ENCODE measurements around the gene FICD. TPM values are rescaled to one million over a fixed set of nuclear protein-coding genes. Genes with fewer than 3 reads are reported as not detected.

The FICD gene
- total RNA-seq, 2 experiments from 2014 or later, result 3.4 to 3.9 TPM

DNA sequence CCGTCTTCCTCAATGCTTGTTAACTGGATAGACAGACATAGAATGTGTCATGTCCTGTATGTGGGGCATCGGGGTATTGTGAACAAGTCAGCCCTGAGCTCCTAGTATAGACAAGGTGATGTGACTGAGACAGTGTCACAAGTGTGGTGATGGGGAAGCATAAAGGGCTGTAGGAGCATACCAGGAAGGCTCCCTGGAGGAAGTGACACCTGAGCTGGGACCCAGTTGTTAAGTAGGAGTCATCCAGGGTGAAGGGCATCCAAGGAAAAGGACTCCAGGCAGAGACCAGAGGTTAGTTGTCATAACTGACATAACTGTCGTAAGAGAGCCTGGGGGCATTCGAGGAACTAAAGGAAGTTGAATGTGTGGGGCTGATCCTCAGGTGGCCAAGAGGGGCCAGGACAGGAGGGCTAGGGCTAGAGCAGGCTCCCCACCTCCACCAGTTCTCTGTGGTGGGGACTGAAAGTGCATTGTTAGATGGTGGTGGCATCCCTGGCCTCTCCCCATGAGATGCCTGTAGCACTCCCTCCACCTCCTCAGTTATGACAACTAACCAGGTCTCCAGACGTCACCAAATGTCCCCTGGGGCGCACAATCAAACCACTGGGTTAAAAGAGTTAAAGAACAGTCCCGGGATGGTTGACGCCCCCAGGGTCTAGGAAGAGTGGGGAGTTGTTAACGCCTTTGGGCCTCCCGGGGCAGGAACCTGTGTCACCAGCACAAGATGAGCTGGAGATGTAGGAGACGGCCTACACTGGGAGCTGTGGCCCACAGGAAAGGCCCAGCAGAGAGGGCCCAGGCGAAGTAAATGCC lies 2.4 kb downstream of the FICD start:
- POLR2A ChIA-PET, result interaction anchor here (0.8 to 1.3 kb wide), 4 partner anchors 9 to 940 kb away, joined by 3 to 4 read pairs (median 4); no protein-coding TSS in a partner anchor
- TF ChIP-seq, protein P1, sequence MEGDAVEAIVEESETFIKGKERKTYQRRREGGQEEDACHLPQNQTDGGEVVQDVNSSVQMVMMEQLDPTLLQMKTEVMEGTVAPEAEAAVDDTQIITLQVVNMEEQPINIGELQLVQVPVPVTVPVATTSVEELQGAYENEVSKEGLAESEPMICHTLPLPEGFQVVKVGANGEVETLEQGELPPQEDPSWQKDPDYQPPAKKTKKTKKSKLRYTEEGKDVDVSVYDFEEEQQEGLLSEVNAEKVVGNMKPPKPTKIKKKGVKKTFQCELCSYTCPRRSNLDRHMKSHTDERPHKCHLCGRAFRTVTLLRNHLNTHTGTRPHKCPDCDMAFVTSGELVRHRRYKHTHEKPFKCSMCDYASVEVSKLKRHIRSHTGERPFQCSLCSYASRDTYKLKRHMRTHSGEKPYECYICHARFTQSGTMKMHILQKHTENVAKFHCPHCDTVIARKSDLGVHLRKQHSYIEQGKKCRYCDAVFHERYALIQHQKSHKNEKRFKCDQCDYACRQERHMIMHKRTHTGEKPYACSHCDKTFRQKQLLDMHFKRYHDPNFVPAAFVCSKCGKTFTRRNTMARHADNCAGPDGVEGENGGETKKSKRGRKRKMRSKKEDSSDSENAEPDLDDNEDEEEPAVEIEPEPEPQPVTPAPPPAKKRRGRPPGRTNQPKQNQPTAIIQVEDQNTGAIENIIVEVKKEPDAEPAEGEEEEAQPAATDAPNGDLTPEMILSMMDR (IDR thresholded peaks at IDR 0.05), result no peak
- Mint-ChIP-seq H3K27ac (peak overlapping the region; percentile 67), H3K4me1 (ENCODE audit: low read depth) (peaks cover 15% of the 10 kb centered on the region), H3K36me3 (ENCODE audit: low read depth) (peaks cover 26% of the 10 kb centered on the region), H3K9me3 (no peaks in the 10 kb centered on the region), H3K4me3 (no peak overlapping the region), H3K27me3 (no peaks in the 10 kb centered on the region)
- CTCF ChIA-PET, result no interaction called here
- no peak for DNase-seq
- ATAC-seq, result no peak
- intact Hi-C loops (cut with micrococcal nuclease), result no loop called here

DNA sequence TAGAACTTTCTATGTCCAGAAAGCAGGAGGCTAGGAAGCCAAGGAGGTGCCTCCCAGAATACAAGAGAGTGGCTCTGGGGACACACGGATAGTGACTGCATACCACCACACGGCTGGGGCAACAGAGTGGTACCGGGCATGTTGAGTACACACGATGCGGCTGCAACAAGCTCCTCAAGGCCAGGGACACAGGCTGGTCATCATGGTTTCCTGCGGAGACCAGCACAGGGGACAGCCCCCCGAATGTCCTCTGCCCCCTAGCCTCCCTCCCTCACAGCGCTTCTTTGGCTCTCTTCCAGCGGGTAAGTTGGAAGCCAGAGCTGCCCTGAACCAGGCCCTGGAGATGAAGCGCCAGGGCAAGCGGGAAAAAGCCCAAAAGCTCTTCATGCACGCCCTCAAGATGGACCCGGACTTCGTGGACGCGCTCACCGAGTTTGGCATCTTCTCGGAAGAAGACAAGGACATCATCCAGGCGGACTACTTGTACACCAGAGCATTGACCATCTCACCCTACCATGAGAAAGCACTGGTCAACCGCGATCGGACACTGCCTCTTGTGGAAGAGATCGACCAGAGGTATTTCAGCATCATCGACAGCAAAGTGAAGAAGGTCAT lies 3.1 kb downstream of the FICD start:
- DNase-seq (no peak), ATAC-seq (no peak)
- TF ChIP-seq, protein P1 (IDR thresholded peaks at IDR 0.05), result no peak
- Mint-ChIP-seq H3K27ac (no peak overlapping the region), H3K4me1 (ENCODE audit: low read depth) (peaks cover 15% of the 10 kb centered on the region), H3K36me3 (ENCODE audit: low read depth) (peaks cover 29% of the 10 kb centered on the region), H3K9me3 (no peaks in the 10 kb centered on the region), H3K4me3 (no peak overlapping the region), H3K27me3 (no peaks in the 10 kb centered on the region)
- intact Hi-C loops (cut with micrococcal nuclease), result no loop called here
- POLR2A ChIA-PET, result interaction anchor here (0.8 to 1.3 kb wide), 3 partner anchors 10 to 940 kb away, joined by 3 to 4 read pairs (median 4); no protein-coding TSS in a partner anchor
- CTCF ChIA-PET, result no interaction called here

DNA sequence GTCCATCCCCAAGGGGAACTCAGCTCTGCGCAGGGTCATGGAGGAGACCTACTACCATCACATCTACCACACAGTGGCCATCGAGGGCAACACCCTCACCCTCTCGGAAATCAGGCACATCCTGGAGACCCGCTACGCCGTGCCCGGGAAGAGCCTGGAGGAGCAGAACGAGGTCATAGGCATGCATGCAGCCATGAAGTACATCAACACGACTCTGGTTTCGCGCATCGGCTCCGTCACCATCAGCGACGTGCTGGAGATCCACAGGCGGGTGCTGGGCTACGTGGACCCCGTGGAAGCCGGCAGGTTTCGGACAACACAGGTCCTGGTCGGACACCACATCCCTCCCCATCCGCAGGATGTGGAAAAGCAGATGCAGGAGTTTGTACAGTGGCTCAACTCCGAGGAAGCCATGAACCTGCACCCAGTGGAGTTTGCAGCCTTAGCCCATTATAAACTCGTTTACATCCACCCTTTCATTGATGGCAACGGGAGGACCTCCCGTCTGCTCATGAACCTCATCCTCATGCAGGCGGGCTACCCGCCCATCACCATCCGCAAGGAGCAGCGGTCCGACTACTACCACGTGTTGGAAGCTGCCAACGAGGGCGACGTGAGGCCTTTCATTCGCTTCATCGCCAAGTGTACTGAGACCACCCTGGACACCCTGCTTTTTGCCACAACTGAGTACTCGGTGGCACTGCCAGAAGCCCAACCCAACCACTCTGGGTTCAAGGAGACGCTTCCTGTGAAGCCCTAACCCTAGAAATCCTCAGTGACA lies 3.8 kb downstream of the FICD start:
- TF ChIP-seq, protein P1 (IDR thresholded peaks at IDR 0.05), result no peak
- H3K9me3 Mint-ChIP-seq, result no peaks in the 10 kb centered on the region
- peaks cover 36% of the 10 kb centered on the region for H3K36me3 Mint-ChIP-seq (ENCODE audit: low read depth)
- DNase-seq (no peak), ATAC-seq (no peak)
- peaks cover 15% of the 10 kb centered on the region for H3K4me1 Mint-ChIP-seq (ENCODE audit: low read depth)
- intact Hi-C loops (cut with micrococcal nuclease), result no loop called here
- CTCF ChIA-PET, result no interaction called here
- H3K4me3 Mint-ChIP-seq, result no peak overlapping the region
- POLR2A ChIA-PET, result interaction anchor here (1.0 to 1.3 kb wide), 2 partner anchors 9 to 19 kb away, joined by 4 read pairs; no protein-coding TSS in a partner anchor
- H3K27me3 Mint-ChIP-seq, result no peaks in the 10 kb centered on the region
- no peak overlapping the region for H3K27ac Mint-ChIP-seq

DNA sequence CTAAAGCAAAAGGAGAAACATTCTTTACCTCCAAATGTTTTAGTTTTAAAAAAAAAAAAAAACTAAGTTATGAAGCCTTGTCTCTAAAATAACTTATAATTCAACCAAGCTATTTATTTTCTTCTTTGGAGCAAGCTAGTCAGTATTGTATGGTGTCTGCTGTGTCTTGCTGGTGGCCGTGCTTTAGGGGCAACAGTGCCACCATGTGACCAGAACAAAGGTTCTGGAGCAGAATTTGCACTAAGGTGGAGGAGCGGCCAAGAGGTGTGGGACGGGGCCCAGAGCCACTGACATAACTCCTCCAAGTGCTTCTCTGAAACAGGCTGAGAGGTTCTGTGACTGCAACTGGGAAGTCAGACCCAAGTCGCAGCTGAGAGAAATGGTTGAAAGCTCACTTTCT lies 4.5 kb downstream of the FICD start:
- H3K27me3 Mint-ChIP-seq, result no peaks in the 10 kb centered on the region
- peak overlapping the region; percentile 38 for H3K27ac Mint-ChIP-seq
- peaks cover 15% of the 10 kb centered on the region for H3K4me1 Mint-ChIP-seq (ENCODE audit: low read depth)
- ChIA-PET CTCF (interaction anchor here (1.2 kb wide), 1 partner anchor 14 kb away, joined by 3 read pairs; no protein-coding TSS in a partner anchor), POLR2A (no interaction called here)
- no peak for ATAC-seq
- H3K4me3 Mint-ChIP-seq, result no peak overlapping the region
- intact Hi-C loops (cut with micrococcal nuclease), result no loop called here
- TF ChIP-seq, protein P1 (IDR thresholded peaks at IDR 0.05), result no peak
- no peak for DNase-seq
- H3K9me3 Mint-ChIP-seq, result no peaks in the 10 kb centered on the region
- H3K36me3 Mint-ChIP-seq (ENCODE audit: low read depth), result peaks cover 39% of the 10 kb centered on the region
